Measurements from ENCODE around the gene HIPK2.

HIPK2 gene

GRCh38 chr7:139733751-139734150 is 44.0 kb downstream of the HIPK2 start:
- no peak for DNase-seq

GRCh38 chr7:139732471-139733167 is 45.2 kb downstream of the HIPK2 start:
- DNase-seq = no peak

DNA sequence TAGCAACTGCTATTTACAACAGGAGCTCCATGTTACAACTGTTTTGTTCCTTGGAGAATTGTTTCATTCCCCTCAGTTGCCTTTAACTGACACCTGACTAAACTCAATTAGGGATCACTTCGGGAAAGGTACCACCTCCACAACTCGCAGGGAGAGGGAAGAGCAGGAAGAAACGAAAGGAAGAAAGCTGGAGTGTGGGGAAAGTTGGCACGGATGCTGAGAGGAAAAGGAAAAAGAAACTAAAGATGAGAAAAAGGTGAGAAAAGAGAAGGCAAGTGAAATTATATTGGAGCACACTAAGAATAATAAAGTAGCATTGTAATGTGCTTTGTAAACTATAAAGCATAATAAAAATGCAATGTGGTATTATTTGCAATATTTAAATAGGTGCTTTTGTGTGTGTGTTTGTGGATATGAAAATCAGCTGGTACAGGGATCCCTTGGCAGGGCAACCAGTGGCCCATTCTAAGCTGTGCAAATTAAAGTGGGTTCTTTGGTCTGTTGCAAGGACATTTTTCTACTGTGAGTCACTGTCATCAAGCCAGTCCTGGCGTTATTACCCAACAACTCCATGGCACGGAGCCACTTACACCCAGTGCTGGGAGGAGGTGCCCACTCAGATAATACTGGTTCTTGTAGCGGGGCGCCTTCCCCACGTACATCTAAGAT is 45.9 kb downstream of the HIPK2 start:
- no peak for DNase-seq

DNA sequence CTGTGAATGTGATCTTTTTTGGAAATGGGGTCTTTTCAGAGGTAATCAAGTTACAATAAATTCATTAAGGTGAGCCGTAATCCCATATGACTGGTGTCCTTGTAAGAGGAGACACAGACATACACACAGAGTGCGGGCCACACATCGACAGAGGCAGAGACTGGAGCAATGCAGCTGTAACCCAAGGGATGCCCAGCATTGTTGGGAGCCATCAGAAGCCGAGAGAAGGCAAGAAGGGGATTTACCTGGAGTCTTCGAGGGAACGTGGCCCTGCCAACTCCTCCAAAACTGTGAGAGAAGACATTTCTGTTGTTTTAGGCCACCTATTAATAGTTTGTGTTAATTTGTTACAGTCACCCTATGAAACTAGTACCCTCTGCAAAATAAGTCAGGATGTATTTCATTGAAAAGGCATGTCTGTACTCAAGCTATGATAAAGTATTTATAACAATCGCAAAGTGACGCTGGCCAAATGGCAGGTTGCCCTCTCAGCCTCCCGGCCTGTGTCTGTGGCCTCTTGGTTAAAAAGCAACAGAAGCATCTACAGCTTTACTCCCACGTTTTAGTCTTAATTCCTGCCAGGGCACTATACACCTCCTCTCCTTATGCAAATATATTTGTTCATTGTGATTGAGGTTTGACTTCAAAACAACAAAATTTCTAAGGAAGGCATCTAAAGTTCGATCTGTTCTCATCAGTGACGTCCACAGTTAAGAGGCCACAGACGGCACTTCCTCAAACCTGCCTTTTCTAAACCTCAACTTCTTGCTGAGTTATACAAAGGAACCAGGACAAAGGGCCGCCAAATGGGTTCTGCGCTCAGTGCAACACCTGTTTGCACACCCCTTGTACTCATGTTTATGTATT is 46.8 kb downstream of the HIPK2 start:
- DNase-seq = no peak

DNA sequence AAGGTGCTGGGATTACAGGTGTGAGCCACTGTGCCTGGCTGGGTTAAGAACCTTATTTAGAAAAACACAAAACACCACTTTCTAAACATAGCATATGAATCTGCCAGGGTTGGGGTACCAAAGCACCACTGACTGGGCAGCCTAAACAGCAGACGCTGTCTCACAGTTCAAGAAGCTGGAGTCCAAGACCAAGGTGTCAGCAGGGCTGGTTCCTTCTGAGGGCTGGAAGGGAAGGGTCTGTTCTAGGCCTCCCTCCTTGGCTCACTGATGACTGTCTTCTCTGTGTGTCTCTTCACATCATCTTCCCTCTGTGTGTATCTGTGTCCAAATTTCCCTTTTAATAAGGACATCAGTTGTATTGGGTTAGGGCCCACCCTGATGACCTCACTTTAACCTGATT is 49.6 kb downstream of the HIPK2 start:
- DNase-seq = no peak

DNA sequence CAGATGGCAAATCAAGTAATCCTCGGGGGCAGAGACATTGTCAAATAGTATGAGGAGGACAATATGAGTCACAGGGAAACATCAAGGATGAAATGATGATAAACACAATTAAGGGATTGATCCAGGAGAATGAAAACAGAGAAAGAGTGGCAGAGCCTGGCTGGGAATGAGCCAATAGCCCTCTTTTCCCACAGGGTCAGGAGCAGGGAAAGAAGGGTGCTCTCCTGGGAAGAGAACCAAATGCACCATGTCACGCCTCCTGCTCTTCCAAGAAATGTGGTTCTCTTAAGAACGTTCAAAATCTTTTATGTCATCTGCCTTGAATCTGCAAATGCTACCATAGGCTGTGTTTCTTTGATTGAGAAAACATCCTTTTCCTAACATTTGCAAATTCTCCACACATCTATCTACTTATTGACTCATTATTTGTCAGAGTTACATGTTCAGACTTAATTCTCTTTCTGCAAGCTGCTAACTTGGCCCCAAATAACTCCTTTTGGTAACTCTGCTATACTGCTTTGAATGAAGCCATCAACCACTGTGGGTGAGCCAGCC is 50.6 kb downstream of the HIPK2 start:
- DNase-seq = no peak

DNA sequence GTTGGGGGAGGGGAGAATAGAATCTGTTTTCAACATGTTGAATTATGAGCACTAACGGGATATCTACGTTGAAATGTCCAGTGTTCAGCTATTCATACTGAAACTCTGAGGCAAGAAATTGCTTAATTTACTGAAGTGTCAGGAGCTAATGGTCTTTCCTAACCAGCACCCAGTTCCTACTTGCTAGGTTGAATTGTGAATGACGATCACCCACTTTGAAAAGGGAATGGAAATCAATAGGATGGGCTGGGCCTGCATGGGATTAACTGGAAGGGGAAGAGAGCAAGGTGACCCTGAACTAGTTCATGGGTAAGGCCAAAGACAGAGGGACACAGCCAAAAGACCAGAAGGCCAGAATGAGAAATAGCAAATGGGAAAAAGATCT is 51.3 kb downstream of the HIPK2 start:
- DNase-seq = no peak

DNA sequence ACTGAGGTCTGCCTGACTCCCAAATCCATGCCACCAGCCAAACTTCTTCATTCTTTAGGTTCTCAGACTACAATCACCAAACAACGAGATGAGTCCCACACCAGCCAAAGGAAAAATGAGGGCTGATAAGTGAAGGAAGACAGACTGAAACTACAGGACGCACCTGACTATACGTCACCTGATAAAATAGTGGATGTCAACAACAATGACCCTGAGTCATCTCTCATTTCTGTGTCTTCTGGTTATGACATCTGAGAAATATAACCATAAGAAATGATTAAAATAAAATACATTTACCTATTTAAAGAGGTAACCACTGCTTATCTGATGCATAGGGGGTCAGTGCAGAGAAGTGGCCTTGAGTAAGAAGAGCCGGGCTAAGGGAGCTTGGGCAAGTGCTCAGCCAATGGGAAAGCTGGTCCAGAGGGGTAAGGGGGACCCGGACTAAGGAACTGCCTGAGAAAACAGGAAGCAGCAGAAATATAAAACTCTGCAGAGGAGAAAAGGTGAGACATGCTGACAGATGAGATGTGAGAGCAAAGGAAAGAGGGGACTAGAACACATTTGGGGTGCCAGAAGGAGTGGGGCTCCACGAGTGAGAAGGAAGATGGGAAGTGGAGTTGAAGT is 51.8 kb downstream of the HIPK2 start:
- no peak for DNase-seq

DNA sequence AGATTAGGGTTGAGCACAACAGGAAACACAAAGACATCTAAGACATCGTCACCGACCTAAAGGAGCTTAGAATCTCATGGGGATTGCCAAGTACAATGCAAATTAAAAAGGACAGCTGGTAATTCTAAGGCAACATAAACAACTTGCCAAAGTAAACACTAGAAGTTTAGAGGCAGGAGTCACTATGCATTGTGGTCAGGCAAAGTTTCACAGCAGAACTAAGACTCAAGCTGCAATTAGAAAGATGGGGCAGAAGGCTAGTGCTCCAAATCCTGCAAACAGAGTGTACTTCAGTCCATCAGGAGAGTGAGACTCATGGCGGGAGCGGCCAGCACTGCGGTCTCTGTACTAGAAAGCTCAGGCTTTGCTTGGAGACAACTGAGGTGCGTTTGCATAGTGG is 52.7 kb downstream of the HIPK2 start:
- DNase-seq = no peak

DNA sequence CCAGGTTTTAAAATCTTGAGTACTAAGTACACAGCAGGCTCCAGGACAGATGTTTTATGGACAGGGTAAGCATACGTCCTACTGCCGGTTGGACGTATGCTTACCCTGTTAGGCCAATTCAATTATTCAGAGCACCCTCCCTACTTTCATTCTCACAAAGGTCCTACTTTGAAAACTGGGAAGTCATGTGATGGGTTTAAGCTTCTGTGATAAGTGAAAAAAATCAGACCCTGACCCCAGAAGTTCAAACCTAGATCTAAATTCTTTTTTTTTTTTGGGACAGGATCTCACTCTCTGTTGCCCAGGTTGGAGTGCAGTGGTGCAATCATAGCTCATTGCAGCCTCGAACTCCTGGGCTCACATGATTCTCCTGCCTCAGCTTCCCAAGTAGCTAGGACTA is 55.2 kb downstream of the HIPK2 start:
- no peak for DNase-seq

DNA sequence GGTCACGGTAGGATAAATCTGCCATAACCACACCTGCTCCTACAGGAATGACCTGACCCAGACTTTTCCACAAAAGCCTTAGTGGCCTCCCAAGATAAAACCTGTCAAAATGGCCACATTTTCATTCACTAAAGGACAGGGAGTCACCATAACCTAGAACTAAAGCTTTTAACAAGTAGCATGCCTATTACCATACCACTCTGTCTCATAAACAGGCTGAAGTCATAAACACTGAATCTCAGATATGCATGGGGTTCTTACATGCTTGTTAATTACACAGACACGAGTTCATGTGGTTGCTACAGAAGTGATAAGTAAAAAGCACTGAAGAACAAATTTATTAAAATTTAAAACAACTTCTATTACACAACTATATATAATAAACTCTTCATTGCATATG is 56.0 kb downstream of the HIPK2 start:
- DNase-seq = no peak

DNA sequence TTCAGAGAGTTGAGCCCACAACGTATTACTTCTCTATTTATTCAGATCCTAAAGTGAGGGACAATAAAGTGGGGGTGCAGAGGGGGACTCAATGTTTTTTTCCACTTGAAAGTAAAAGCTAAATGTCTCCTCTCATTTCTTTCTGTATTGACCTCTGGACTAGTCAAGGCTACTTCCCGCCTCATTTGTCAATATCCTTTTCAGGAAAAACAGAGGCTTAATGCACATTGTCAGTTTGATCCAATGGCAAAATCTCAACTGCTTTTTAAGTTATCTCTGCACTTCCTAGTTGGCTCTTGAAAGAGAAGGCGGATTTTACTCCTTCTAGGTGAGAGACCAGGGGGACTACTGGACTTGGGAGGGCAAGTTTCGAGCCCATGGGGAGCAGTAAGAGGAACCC is 56.4 kb downstream of the HIPK2 start:
- no peak for DNase-seq

GRCh38 chr7:139720705-139721231 is 57.0 kb downstream of the HIPK2 start:
- no peak for DNase-seq

- no peak for DNase-seq
These were observed 57.6 kb downstream of the HIPK2 start for GRCh38 chr7:139720186-139720585.

DNA sequence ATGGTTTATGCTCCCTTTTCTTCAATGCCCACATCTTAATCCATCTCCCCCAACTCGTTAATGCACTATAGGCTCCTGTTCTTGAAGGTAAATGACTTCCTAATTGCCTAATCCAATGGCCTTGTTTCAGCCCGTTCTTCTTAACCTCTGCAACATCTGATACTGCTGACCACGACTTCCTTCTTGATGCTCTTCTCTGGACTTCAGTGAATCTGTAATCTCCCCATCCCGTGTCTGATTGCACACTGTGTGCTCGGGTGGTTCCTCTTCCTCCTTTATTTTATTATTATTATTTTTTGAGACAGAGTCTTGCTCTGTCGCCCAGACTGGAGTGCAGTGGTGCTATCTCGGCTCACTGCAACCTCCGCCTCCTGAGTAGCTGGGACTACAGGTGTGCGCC is 58.9 kb downstream of the HIPK2 start:
- no peak for DNase-seq

GRCh38 chr7:139718141-139718540 is 59.7 kb downstream of the HIPK2 start:
- no peak for DNase-seq

- DNase-seq = no peak
These were observed 61.4 kb downstream of the HIPK2 start for GRCh38 chr7:139716156-139716942.

- DNase-seq = no peak
These were observed 62.5 kb downstream of the HIPK2 start for GRCh38 chr7:139715194-139715815.

- DNase-seq = no peak
These were observed 63.5 kb downstream of the HIPK2 start for GRCh38 chr7:139714163-139714901.

- DNase-seq = no peak
These were observed 64.2 kb downstream of the HIPK2 start for GRCh38 chr7:139713526-139714162.
